ENCODE results near the gene PSD2.
"Not testable (repeated sequence)": the region's sequence is repeated elsewhere in the genome, so short reads cannot be mapped to it uniquely, and the experiment has no call there.

PSD2 gene

DNA sequence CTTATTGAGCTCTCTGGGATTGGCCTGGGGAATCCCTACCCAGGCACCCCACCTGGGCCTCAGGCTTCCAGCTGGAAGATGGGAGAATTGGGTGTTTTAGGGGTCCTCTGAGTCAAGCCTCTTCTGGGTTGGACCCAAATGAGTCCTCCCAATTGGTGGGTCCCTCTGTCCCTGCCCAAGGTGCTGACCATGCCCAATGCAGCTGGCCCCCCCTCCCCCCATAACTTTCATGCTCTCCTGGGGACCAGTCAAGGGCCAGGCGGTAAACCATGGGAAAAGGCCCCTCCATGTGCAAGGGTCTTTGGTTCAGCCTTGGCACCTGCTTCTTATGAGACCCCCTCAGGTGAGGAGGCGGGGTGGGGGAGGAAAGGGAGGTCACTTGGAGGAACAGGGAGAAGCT, 3.4 kb upstream of the PSD2 start:
- DNase-seq (ENCODE audit: low read depth) = no peak

DNA sequence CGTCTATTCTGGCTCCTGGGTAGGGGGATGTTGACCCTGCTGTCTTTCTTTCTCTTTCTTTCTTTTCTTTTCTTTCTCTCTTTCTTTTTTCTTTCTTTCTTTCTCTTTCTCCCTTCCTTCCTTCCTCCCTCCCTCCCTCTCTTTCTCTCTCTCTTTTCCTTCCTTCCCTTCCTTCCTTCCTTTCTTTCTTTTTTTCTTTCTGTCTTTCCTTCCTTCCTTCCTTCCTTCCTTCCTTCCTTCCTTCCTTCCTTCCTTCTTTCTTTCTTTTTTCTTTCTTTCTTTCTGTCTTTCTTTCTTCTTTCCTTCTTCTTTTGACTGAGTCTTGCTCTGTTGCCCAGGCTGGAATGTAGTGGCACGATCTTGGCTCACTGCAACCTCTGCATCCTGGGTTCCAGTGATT, 3.0 kb upstream of the PSD2 start:
- not testable (repeated sequence) for DNase-seq (ENCODE audit: low read depth)

DNA sequence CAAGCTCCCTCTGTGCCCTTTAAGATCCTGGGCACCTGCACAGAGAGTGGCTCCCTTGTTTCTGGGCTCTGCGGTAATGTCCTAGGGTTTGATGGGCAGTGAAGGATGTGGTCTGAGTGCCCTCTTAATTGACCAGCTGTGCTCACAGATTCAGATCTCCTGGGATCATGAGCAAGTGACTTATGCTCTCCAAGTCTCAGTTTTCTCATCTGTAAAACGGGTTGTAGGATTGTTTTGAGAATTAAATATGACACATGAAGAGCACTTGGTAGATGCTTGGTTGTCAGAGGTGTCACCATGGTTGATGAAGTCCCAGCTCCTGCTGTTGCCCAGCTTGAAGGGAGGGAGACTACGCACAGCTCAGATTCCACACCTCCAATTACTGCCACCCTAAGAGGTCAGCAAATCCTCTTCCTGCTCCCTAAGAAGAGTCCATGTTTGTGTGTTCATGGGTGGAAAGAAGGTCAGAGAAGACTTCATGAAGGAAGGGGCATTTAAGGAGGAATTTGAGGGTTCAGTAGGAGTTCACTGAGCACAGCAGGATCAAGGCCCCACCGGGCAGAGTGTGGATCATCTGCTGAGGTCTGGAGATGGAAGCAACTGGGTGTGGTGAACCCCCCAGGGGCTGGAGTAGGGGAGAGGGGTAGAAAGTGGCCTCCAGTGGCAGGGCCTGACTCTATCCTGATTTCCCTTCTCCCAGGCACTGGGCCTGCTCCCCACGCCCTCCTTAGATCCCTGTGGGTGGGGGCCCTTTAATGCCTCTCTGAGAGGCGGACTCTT, 1.4 kb upstream of the PSD2 start:
- no peak for DNase-seq (ENCODE audit: low read depth)

- DNase-seq (ENCODE audit: low read depth) = no peak
These were observed 626 bp downstream of the PSD2 start for GRCh38 chr5:139796061-139796806.

- no peak for DNase-seq (ENCODE audit: low read depth)
These were observed 1.7 kb downstream of the PSD2 start for GRCh38 chr5:139797335-139797734.

GRCh38 chr5:139797856-139798510, 2.4 kb downstream of the PSD2 start:
- no peak for DNase-seq (ENCODE audit: low read depth)

- DNase-seq (ENCODE audit: low read depth) = no peak
These were observed 3.3 kb downstream of the PSD2 start for GRCh38 chr5:139798883-139799282.

DNA sequence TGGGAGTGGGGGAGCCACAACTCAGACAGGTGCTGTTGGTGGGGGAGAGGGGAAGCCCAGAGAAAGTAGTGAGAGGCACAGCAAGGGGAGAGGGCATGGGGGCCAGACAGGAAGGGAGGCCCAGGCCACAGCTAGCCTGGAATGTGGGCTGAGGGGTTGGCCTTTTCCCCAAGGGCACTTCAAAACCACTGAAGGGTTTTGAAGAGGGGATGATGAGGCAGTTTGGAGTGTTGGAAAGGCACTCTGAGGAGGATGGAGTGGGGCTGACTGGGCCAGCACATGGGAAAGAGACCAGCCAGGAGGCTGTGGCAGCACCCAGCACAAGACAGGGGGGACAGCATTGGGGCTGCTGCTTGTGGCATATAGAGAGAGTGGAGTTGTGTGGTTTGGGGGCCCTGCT, 3.8 kb downstream of the PSD2 start:
- no peak for DNase-seq (ENCODE audit: low read depth)

GRCh38 chr5:139803978-139804377, 8.4 kb downstream of the PSD2 start:
- DNase-seq (ENCODE audit: low read depth) = no peak

- no peak for DNase-seq (ENCODE audit: low read depth)
These were observed 9.3 kb downstream of the PSD2 start for GRCh38 chr5:139804800-139805397.

GRCh38 chr5:139805545-139805944, 9.9 kb downstream of the PSD2 start:
- no peak for DNase-seq (ENCODE audit: low read depth)

GRCh38 chr5:139806111-139806510, 10.5 kb downstream of the PSD2 start:
- no peak for DNase-seq (ENCODE audit: low read depth)

DNA sequence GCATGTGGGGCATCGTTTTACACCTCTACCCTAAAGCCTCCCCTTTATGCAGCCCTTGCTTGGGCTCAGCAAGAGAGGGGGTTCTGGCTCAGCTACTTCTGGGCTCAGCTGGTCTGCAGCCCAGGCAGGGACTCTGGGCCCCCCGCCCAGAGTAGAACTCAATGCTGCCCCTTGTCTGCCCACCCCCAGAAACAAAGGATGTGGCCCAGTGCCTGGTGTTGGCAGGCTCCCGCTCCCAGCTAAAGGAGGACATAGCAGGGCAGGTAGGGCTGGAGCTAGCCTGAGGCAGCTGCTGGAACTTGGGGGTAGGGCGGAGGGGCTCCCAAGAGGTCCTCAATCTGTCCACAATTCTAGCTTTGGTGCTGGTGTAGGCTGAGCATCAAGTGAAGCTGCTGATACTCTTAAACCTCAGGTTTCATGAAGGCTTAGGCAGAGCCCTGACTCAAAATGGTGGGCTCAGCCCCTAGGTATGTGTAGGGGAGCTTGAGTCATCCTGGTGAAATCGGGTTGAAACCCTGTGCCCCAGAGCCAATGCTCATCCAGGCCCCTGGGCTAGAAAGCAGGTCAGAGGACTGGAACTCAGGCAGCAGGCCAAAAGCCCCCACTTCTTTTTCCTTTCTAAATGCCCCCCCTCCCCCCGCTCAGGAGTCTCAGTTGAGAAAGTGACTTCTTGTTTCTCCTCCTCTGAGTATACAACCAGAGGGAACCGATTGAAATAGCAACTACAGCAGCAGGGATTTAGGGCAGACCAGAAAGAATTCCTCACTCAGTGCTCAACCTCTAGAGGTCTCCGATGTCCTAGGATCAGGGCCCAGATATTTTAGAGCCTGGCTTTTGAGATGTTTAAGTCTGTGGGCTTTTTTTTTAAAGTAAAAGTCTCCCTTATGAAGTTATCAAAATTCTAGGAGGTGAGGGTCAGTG, 11.4 kb downstream of the PSD2 start:
- no peak for DNase-seq (ENCODE audit: low read depth)

DNA sequence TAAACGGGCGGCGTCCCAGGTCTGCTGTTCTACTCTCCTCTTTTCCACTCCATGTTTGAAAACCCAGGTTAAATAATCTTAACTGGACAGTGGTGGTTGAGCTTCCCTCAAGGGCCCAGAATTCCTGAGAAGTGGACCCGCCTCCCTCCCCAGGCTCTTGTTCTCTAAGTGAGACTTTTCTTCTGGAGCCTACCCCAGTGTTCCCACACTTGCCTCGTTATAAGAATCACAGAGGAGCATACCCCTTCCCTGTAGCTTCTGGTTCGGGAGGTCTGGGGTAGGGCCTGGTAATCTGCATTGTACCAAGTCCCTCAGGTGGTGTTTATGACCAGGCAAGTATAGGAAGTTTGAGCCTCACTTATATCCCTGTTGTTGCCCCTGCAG, 12.0 kb downstream of the PSD2 start:
- no peak for DNase-seq (ENCODE audit: low read depth)

DNA sequence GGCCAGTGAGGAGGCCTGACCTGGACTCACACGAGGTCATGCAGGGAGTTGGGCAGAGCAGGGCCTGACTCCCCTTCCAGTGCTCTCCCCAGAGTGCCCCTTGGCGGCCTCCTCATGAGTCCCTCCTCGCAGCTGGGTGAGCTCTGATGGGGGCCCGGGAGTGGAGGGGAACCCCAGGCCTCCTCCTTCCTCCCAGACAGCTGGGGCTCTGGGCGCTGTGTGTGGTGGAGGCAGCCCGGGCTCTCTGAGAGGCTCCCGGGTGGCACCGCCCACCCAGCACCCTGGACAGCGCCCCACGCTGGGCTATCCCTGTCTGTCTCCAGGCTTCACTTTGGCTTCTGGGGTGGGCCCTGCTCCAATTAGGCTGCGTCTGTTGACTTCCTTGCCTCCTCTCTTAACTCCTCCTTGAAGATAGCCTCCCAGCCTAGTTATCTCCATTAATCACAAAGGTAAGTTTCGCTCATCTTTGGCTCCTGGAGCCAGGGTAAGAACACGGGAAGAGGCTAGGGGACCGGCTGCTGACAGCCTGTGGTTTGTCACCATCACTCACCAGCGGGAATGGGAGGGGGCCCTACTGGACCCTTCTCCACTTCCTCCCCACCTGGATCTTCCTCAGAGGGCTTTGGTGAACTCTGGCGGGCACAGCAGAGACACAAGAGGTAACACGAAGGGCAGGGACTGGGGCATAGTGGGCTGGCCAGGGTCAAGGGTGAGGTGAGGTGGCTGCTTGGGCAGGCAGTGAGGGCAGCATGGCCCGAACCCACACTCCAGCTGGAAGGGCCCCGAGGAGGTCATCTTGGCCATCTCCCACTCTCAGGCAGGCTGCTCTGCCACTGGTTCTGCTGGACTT, 13.1 kb downstream of the PSD2 start:
- no peak for DNase-seq (ENCODE audit: low read depth)

- no peak for DNase-seq (ENCODE audit: low read depth)
These were observed 13.8 kb downstream of the PSD2 start for GRCh38 chr5:139809331-139809810.

DNA sequence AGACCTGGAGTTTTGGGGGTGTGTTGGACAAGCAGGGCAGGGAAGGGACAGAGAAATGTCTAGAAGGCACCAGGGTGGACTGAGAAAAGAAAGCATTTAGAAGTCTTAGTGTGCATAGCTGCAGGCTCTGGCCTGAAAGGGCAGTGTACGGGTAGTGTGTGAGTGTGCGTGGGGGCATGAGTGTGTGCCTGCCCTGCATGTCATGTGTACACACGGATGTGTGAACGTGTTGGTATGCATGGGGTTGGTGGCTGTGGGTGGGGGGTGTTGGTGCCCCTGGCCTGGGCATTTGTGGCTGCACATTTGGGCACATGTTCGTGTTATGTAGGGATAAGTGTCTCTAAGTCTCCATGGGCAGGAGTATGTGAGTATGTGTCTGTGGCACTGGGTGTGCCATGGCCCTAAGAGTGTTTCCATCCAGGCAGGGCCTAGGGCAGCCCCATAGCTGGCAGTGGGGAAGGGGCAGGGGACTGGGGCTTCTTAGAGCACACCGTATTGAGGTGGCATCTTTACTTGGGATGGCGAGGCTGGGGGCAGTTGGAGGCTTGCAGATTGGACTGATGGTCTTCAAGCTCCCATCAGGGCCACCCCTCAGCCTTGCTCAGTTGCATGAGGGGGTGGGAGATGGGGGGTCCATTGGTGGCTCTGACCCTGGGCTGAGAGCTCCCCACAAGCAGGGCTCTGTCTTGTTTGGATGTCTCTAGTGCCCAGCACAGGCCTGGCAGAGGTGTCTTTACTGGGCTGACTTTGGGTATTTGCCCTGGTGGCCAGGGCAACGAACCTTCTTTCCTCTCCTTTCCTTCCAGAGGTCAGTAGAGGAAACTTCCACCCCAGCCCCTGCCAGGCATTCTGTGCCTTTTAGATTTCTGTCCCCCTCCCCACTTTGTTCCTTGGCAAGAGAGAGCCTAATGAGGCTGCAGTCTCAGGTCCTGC, 15.0 kb downstream of the PSD2 start:
- no peak for DNase-seq (ENCODE audit: low read depth)

DNA sequence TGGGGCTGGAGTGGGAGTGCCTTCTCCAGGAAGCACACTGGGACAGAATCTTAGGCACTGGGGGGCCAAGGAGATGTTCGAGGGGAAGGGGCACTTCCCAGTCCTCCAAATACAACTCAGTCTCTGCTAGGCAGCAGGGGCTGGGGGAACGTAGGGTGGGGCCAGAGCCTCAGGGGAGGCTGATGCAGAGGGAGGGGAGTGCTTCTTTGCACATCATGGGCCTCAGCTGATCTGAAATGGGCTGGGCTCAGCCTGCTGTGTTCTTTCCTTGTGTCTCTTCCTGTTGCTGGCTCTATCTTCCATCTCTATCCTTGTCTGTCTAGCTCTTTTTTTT, 15.6 kb downstream of the PSD2 start:
- DNase-seq (ENCODE audit: low read depth) = no peak

GRCh38 chr5:139812323-139812722, 16.7 kb downstream of the PSD2 start:
- no peak for DNase-seq (ENCODE audit: low read depth)
